DND-41 (cell line): Measurements from ENCODE around the gene RHBDD1.

Experiments used
- EZH2 ChIP-seq: IDR thresholded peaks from 3 replicates; pipeline ENCODE4 v1.6.1; 2012; ENCODE audit warnings: borderline replicate concordance, low read depth, mild to moderate bottlenecking, moderate library complexity, low read length, inconsistent platforms; ENCODE audit not compliant: severe bottlenecking
- TF ChIP-seq, protein P1 (sequence below): IDR thresholded peaks from 2 replicates; pipeline ENCODE4 v1.5.1; 2012; ENCODE audit warnings: borderline replicate concordance, low read length, moderate library complexity, mild to moderate bottlenecking; ENCODE audit not compliant: poor library complexity, severe bottlenecking; ENCODE audit errors: extremely low read depth

GRCh38 chr2:226869371-226869770 is 33.5 kb downstream of the RHBDD1 start:
- TF ChIP-seq, protein P1, sequence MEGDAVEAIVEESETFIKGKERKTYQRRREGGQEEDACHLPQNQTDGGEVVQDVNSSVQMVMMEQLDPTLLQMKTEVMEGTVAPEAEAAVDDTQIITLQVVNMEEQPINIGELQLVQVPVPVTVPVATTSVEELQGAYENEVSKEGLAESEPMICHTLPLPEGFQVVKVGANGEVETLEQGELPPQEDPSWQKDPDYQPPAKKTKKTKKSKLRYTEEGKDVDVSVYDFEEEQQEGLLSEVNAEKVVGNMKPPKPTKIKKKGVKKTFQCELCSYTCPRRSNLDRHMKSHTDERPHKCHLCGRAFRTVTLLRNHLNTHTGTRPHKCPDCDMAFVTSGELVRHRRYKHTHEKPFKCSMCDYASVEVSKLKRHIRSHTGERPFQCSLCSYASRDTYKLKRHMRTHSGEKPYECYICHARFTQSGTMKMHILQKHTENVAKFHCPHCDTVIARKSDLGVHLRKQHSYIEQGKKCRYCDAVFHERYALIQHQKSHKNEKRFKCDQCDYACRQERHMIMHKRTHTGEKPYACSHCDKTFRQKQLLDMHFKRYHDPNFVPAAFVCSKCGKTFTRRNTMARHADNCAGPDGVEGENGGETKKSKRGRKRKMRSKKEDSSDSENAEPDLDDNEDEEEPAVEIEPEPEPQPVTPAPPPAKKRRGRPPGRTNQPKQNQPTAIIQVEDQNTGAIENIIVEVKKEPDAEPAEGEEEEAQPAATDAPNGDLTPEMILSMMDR, result no peak
- no peak for TF ChIP-seq EZH2
